HG03280 (cell line): ENCODE data around the gene LAMC2.
"Not testable (repeated sequence)": the region's sequence is repeated elsewhere in the genome, so short reads cannot be mapped to it uniquely, and the experiment has no call there.

Source experiments
- ATAC-seq: cut with Tn5 transposase; IDR thresholded peaks from one replicate; pipeline ENCODE4 v1.9.1; 2021; ENCODE audit warnings: mild to moderate bottlenecking, moderate library complexity; ENCODE audit not compliant: unreplicated experiment

LAMC2 gene

GRCh38 chr1:183185941-183186490, at the start of gene LAMC2:
LAMC2 (plus strand) TSS chr1:183186264; CDS start chr1:183186353, 89 bp downstream.
- no peak for ATAC-seq

- ATAC-seq, result no peak
Measured at GRCh38 chr1:183137782-183138181, 48.3 kb upstream of the LAMC2 start.

- no peak for ATAC-seq
Measured at GRCh38 chr1:183138301-183138700, 47.8 kb upstream of the LAMC2 start.

GRCh38 chr1:183139281-183139942, 46.7 kb upstream of the LAMC2 start:
- no peak for ATAC-seq

GRCh38 chr1:183140633-183141032, 45.4 kb upstream of the LAMC2 start:
- no peak for ATAC-seq

GRCh38 chr1:183142171-183142570, 43.9 kb upstream of the LAMC2 start:
- no peak for ATAC-seq

GRCh38 chr1:183143576-183144315, 42.3 kb upstream of the LAMC2 start:
- ATAC-seq, result no peak

- ATAC-seq, result no peak
Measured at GRCh38 chr1:183144752-183145151, 41.3 kb upstream of the LAMC2 start.

- no peak for ATAC-seq
Measured at GRCh38 chr1:183147735-183148134, 38.3 kb upstream of the LAMC2 start.

- no peak for ATAC-seq
Measured at GRCh38 chr1:183148599-183148998, 37.5 kb upstream of the LAMC2 start.

- no peak for ATAC-seq
Measured at GRCh38 chr1:183149273-183149672, 36.8 kb upstream of the LAMC2 start.

- not testable (repeated sequence) for ATAC-seq
Measured at GRCh38 chr1:183150032-183150431, 36.0 kb upstream of the LAMC2 start.

GRCh38 chr1:183150445-183150844, 35.6 kb upstream of the LAMC2 start:
- no peak for ATAC-seq

GRCh38 chr1:183152180-183152579, 33.9 kb upstream of the LAMC2 start:
- ATAC-seq, result no peak

- no peak for ATAC-seq
Measured at GRCh38 chr1:183155939-183156338, 30.1 kb upstream of the LAMC2 start.

- no peak for ATAC-seq
Measured at GRCh38 chr1:183159960-183160359, 26.1 kb upstream of the LAMC2 start.

GRCh38 chr1:183161391-183161790, 24.7 kb upstream of the LAMC2 start:
- no peak for ATAC-seq

GRCh38 chr1:183163316-183163715, 22.7 kb upstream of the LAMC2 start:
- ATAC-seq, result no peak

- no peak for ATAC-seq
Measured at GRCh38 chr1:183164340-183164739, 21.7 kb upstream of the LAMC2 start.

- ATAC-seq, result no peak
Measured at GRCh38 chr1:183164963-183165362, 21.1 kb upstream of the LAMC2 start.

- ATAC-seq, result no peak
Measured at GRCh38 chr1:183165456-183165855, 20.6 kb upstream of the LAMC2 start.

GRCh38 chr1:183166454-183166853, 19.6 kb upstream of the LAMC2 start:
- ATAC-seq, result no peak
